ENCODE data around the gene RPN1. TPM values are rescaled to one million over a fixed set of nuclear protein-coding genes. Genes with fewer than 3 reads are reported as not detected.
"Not testable (repeated sequence)": the region's sequence is repeated elsewhere in the genome, so short reads cannot be mapped to it uniquely, and the experiment has no call there.

The RPN1 gene
- total RNA-seq, 1 donor = 661 TPM

DNA sequence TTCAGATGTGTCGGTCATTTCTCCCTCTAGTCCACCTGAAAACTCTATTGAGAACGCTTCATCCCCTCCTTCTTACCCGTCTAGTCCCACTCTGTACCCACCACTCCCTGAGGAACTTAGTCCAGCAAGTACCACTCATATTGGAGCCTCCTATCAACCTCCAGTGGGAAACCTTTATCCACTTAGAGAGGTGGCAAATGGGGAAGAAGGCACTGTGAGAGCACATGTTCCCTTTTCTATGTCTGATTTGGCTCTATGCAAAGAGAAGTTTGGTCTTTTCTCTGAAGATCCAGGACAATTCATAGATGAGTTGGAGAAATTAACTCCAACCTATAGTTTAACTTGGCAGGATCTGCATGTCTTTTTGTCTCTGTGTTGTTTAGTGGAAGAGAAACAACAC is 17.0 kb upstream of the RPN1 start:
- no peak overlapping the region for H3K4me3 ChIP-seq (ENCODE audit: low read depth, low read length)
- no peak for DNase-seq (ENCODE audit: low read depth)
- TF ChIP-seq, protein P1, sequence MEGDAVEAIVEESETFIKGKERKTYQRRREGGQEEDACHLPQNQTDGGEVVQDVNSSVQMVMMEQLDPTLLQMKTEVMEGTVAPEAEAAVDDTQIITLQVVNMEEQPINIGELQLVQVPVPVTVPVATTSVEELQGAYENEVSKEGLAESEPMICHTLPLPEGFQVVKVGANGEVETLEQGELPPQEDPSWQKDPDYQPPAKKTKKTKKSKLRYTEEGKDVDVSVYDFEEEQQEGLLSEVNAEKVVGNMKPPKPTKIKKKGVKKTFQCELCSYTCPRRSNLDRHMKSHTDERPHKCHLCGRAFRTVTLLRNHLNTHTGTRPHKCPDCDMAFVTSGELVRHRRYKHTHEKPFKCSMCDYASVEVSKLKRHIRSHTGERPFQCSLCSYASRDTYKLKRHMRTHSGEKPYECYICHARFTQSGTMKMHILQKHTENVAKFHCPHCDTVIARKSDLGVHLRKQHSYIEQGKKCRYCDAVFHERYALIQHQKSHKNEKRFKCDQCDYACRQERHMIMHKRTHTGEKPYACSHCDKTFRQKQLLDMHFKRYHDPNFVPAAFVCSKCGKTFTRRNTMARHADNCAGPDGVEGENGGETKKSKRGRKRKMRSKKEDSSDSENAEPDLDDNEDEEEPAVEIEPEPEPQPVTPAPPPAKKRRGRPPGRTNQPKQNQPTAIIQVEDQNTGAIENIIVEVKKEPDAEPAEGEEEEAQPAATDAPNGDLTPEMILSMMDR (IDR thresholded peaks at IDR 0.05; ENCODE audit: insufficient read depth, low read depth, low read length) = no peak

DNA sequence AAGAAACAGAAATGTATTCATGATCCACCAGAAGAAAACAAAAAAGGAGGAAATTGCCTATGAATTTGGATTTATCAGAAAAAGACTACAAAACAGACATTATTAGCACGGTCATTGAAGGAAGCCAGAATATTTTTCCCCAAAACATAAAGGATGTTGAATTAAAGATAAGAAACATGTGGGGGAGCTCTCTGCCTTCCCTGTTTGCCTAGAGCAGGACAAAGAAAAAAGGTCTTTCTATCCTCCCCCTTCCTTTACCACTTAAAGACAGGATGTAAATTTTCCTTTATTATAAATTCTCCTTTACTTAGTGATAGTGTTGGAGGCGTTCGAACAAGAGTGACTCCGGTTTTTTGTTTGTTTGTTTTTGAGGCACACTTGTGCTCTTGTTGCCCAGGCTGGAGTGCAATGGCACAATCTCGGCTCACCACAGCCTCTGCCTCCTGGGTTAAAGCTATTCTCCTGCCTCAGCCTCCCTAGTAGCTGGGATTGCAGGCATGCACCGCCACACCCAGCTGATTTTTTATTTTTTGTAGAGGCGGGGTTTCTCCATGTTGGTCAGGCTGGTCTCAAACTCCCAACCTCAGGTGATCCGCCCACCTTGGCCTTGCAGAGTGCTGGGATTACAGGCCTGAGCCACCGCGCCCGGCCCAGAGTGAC is 14.9 kb upstream of the RPN1 start:
- TF ChIP-seq, protein P1 (IDR thresholded peaks at IDR 0.05; ENCODE audit: insufficient read depth, low read depth, low read length) = peak; percentile 7
- peak; percentile 12 for DNase-seq (ENCODE audit: low read depth)
- H3K4me3 ChIP-seq (ENCODE audit: low read depth, low read length) = no peak overlapping the region

DNA sequence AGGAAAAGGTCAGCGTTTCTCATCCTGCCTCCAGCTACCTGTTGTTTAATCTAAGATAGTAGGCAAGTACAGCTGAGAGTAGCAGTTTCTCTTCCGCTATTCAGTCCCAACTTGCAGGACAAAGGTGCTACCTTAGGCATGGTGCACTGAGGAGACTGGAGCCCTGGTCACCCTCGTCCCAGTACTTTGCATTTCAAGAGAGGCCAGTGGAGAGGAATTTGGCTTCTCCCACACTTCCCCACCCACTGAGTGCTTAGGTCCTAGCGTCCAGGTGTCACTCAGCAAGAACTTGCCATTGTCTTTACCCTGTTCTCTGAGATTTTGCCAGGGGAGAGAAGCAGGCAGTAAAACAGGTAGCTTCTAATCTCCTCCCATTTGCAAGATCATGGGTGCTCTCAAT is 12.5 kb upstream of the RPN1 start:
- no peak for DNase-seq (ENCODE audit: low read depth)
- TF ChIP-seq, protein P1 (IDR thresholded peaks at IDR 0.05; ENCODE audit: insufficient read depth, low read depth, low read length) = no peak
- H3K4me3 ChIP-seq (ENCODE audit: low read depth, low read length) = no peak overlapping the region

DNA sequence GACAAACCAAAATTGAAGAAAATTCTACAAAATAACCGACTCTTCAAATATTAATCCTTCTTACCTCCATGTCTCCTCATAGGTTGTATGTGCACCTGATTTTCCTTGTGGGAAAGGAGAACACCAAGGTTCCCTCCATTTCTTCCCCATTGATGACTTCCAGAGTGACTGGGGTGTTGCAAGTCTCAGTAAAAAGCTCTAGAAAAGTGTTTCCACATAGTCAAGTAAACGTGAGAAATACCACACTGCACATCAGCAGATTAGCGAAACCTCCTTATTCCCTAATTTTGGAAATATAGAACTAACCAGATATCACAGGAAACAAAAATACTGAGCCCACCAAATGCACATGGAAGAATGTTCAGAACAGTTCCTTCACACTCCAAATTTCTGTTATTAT is 4.9 kb upstream of the RPN1 start:
- TF ChIP-seq, protein P1 (IDR thresholded peaks at IDR 0.05; ENCODE audit: insufficient read depth, low read depth, low read length) = no peak
- H3K4me3 ChIP-seq (ENCODE audit: low read depth, low read length) = no peak overlapping the region
- DNase-seq (ENCODE audit: low read depth) = no peak

DNA sequence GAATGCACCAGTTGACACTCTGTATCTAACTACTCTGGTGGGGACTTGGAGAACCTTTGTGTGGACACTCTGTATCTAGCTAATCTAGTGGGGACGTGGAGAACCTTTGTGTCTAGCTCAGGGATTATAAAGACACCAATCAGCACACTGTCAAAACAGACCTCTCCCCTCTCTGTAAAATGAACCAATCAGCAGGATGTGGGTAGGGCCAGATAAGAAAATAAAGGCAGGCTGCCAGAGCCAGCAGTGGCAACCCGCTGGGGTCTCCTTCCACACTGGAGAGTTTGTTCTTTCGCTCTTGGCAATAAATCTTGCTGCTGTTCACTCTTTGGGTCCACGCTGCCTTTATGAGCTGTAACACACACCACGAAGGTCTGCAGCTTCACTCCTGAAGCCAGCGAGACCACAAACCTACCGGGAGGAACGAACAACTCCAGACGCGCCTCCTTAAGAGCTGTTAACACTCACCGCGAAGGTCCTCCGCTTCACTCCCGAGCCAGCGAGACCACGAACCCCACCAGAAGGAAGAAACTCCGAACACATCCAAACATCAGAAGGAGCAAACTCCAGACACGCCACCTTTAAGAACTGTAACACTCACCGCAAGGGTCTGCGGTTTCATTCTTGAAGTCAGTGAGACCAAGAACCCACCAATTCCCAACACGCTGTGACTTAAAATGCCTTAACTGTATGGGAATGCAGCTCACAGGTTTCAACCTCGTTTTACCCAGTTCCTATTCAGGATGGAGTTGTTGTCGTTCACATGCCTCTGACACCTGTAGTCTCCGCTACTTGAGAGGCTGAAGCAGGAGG is 3.6 kb upstream of the RPN1 start:
- H3K4me3 ChIP-seq (ENCODE audit: low read depth, low read length) = peak overlapping the region; percentile 30
- DNase-seq (ENCODE audit: low read depth) = peak; percentile 8

DNA sequence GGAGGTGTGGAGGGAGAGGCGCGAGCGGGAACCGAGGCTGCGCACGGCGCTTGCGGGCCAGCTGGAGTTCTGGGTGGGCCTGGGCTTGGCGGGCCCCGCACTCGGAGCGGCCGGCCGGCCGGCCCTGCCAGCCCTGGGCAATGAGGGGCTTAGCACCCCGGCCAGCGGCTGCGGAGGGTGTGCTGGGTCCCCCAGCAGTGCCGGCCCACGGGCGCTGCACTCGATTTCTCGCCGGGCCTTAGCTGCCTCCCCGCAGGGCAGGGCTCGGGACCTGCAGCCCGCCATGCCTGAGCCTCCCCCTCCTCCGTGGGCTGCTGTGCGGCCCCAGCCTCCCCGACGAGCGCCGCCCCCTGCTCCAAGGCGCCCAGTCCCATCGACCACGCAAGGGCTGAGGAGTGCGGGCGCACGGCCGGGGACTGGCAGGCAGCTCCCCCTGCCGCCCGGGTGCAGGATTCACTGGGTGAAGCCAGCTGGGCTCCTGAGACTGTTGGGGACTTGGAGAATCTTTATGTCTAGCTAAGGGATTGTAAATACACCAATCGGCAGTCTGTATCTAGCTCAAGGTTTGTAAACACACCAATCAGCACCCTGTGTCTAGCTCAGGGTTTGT is 2.9 kb upstream of the RPN1 start:
- H3K4me3 ChIP-seq (ENCODE audit: low read depth, low read length) = not testable (repeated sequence)
- DNase-seq (ENCODE audit: low read depth) = peak; percentile 25
- TF ChIP-seq, protein P1 (IDR thresholded peaks at IDR 0.05; ENCODE audit: insufficient read depth, low read depth, low read length) = peak; percentile 9
